Caki2 (cell line): ENCODE measurements around the gene ARF6. TPM values are rescaled to one million over a fixed set of nuclear protein-coding genes. Genes with fewer than 3 reads are reported as not detected.

Source experiments
- total RNA-seq: library from RNA; depleted of rRNA; stranded (reverse); fragments of >200 nt; shearing (Covaris generic); gene quantifications from 2 replicates; pipeline ENCODE4 v1.2.3, GENCODE V29; 2014; ENCODE audit warnings: low replicate concordance; rRNA removed

ARF6 gene
- total RNA-seq, 1 experiment from 2014 or later, result 51.7 TPM

Other genes with a start within 250 kb of the ARF6 start
- 37.1 and 60.2 TPM in 2 replicates for gene POLE2, start 204.9 kb upstream of the ARF6 start, total RNA-seq
- 0.26 TPM in 1 of 2 replicates, not detected in the other for gene KLHDC1, start 200.0 kb upstream of the ARF6 start, total RNA-seq
- gene KLHDC2, start 124.9 kb upstream of the ARF6 start, total RNA-seq, result 114 and 139 TPM in 2 replicates
- 17.0 and 43.6 TPM in 2 replicates for gene NEMF, start 40.3 kb upstream of the ARF6 start, total RNA-seq
- 5.0 and 5.9 TPM in 2 replicates for gene VCPKMT, start 223.5 kb downstream of the ARF6 start, total RNA-seq